GM12878 (cell line): Measurements from ENCODE around the gene ZBTB7B. TPM values are rescaled to one million over a fixed set of nuclear protein-coding genes. Genes with fewer than 3 reads are reported as not detected.

Source experiments
- BRCA1 ChIP-seq: IDR thresholded peaks from 2 replicates; pipeline ENCODE4 v1.6.1; 2011; ENCODE audit warnings: low read depth, low read length, improper control_type of control experiment
- CHD1 ChIP-seq: IDR thresholded peaks from 2 replicates; pipeline ENCODE4 v1.6.1; 2012; ENCODE audit warnings: low read depth, low read length, improper control_type of control experiment
- HDGF ChIP-seq: fragments of 450-650 bp; IDR thresholded peaks from 2 replicates; pipeline ENCODE4 v1.6.1; 2016; ENCODE audit warnings: antibody characterized with exemption
- JUND ChIP-seq: IDR thresholded peaks from 2 replicates; pipeline ENCODE4 v1.6.1; 2012; ENCODE audit warnings: low read depth, mild to moderate bottlenecking, low read length, improper control_type of control experiment, moderate library complexity
- MLLT1 ChIP-seq: fragments of 450-650 bp; IDR thresholded peaks from 2 replicates; pipeline ENCODE4 v1.6.1; 2016; ENCODE audit warnings: mild to moderate bottlenecking
- NFYA ChIP-seq: IDR thresholded peaks from 2 replicates; pipeline ENCODE4 v1.6.1; 2011; ENCODE audit warnings: low read depth, mild to moderate bottlenecking, low read length, improper control_type of control experiment, borderline replicate concordance
- SUPT20H ChIP-seq: IDR thresholded peaks from 2 replicates; pipeline ENCODE4 v1.6.1; 2011; ENCODE audit warnings: low read depth, mild to moderate bottlenecking, low read length, moderate library complexity, borderline replicate concordance; ENCODE audit not compliant: control insufficient read depth
- TCF3 ChIP-seq: IDR thresholded peaks from 2 replicates; pipeline ENCODE4 v1.6.1; 2012; ENCODE audit warnings: low read depth, mild to moderate bottlenecking, low read length, borderline replicate concordance; ENCODE audit not compliant: insufficient read depth
- ZNF274 ChIP-seq: IDR thresholded peaks from one replicate; pipeline ENCODE4 v1.8.0; 2011; ENCODE audit not compliant: insufficient read length, insufficient read depth
- ZNF687 ChIP-seq: fragments of 450-650 bp; IDR thresholded peaks from 2 replicates; pipeline ENCODE4 v1.6.1; 2017; ENCODE audit warnings: mild to moderate bottlenecking, moderate library complexity
- ZZZ3 ChIP-seq: IDR thresholded peaks from 2 replicates; pipeline ENCODE4 v1.6.1; 2011; ENCODE audit warnings: low read depth; ENCODE audit not compliant: control insufficient read depth, insufficient read length
- polyA plus RNA-seq, 11 experiments: library from polyadenylated mRNA; depleted of rRNA in 4 of 11; unstranded in 6 of 11; stranded (reverse) in 5 of 11; fragments of >200 nt; fragmentation: Nextera tagmentation in 4 of 11; fragmentation: Illumina TruSeq in 1 of 11; extraction: Ambion mirVana in 4 of 11; extraction: Trizol in 1 of 11; gene quantifications; 1 replicate in 1 of 11; 2 replicates in 10 of 11; pipeline versions ENCODE4 v1.2.1 to v1.2.3, GENCODE V29; 2011 to 2016; ENCODE audit warnings: inconsistent platforms in 2 of 11, missing spikeins in 2 of 11, low read depth in 1 of 11
- total RNA-seq, 4 experiments: library from RNA; depleted of rRNA in 3 of 4; stranded (reverse); fragments of >200 nt in 3 of 4; fragmentation: Illumina TruSeq in 1 of 4; extraction: Trizol in 1 of 4; gene quantifications; 2 replicates each; pipeline versions ENCODE4 v1.2.1 to v1.2.3, GENCODE V29; 2013 to 2021
- TF ChIP-seq, protein P1 (sequence below): fragments of 450-650 bp; conservative IDR thresholded peaks from 2 replicates; pipeline ENCODE4 v1.6.1; 2017; ENCODE audit warnings: mild to moderate bottlenecking, moderate library complexity
- TF ChIP-seq, protein P2 (sequence below): fragments of 450-650 bp; formaldehyde crosslinking; IDR thresholded peaks from 2 replicates; pipeline ENCODE4 v1.5.0; 2022; ENCODE audit warnings: mild to moderate bottlenecking, missing genetic modification characterization
- TF ChIP-seq, protein P3 (sequence below): fragments of 150-350 bp; IDR thresholded peaks from 2 replicates; pipeline ENCODE4 v1.6.1; 2014; ENCODE audit warnings: mild to moderate bottlenecking, low read depth, low read length
- TF ChIP-seq, protein P4 (sequence below): fragments of 450-650 bp; IDR thresholded peaks from 2 replicates; pipeline ENCODE4 v1.6.1; 2016; ENCODE audit warnings: mild to moderate bottlenecking

Gene ZBTB7B
- total and polyA plus RNA-seq, 10 of the 15 experiments (the other 5 are each of a cell fraction or from before 2014, with no cell fraction given): 0.11 to 44.9 (median 11.3) TPM

DNA sequence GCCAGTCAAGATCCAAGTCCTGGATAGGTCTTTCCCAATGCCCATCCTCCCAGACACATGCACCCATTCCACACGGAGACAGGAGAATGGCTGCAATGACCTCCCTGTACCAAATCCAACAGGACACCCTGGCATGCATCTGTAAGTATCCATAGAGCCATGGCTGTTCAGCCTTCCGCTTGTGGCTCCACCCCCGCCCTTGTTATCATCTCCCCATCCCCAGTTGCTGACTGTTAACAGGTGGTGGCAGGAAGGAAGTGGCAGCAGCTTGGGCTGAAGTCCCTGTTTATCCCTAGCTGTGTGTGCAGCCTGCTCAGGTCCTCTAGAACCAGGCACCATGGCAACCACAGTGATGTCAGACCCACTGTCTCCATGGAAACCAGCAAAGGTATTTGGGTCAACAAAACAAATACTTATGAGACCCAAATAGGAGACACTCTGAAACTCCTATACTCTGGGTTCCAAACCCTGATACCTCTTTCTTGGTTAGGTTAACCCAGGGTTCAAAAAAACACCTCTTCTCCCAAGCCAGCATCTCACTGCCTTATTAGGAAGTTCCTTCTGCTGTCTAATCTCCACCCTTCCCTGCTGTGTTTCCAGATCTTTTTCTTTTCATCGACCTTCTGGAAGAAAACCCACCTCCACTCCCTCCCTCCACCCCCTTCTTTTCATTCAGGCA lies 47.4 kb upstream of the ZBTB7B start (continued):
- TF ChIP-seq ZNF687: no peak
- TF ChIP-seq JUND: no peak
- no peak for TF ChIP-seq MLLT1
- TF ChIP-seq ZNF274: no peak
- no peak for TF ChIP-seq NFYA
- TF ChIP-seq SUPT20H: no peak
- TF ChIP-seq CHD1: no peak
- TF ChIP-seq, protein P1, sequence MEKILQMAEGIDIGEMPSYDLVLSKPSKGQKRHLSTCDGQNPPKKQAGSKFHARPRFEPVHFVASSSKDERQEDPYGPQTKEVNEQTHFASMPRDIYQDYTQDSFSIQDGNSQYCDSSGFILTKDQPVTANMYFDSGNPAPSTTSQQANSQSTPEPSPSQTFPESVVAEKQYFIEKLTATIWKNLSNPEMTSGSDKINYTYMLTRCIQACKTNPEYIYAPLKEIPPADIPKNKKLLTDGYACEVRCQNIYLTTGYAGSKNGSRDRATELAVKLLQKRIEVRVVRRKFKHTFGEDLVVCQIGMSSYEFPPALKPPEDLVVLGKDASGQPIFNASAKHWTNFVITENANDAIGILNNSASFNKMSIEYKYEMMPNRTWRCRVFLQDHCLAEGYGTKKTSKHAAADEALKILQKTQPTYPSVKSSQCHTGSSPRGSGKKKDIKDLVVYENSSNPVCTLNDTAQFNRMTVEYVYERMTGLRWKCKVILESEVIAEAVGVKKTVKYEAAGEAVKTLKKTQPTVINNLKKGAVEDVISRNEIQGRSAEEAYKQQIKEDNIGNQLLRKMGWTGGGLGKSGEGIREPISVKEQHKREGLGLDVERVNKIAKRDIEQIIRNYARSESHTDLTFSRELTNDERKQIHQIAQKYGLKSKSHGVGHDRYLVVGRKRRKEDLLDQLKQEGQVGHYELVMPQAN: no peak
- TF ChIP-seq, protein P2, sequence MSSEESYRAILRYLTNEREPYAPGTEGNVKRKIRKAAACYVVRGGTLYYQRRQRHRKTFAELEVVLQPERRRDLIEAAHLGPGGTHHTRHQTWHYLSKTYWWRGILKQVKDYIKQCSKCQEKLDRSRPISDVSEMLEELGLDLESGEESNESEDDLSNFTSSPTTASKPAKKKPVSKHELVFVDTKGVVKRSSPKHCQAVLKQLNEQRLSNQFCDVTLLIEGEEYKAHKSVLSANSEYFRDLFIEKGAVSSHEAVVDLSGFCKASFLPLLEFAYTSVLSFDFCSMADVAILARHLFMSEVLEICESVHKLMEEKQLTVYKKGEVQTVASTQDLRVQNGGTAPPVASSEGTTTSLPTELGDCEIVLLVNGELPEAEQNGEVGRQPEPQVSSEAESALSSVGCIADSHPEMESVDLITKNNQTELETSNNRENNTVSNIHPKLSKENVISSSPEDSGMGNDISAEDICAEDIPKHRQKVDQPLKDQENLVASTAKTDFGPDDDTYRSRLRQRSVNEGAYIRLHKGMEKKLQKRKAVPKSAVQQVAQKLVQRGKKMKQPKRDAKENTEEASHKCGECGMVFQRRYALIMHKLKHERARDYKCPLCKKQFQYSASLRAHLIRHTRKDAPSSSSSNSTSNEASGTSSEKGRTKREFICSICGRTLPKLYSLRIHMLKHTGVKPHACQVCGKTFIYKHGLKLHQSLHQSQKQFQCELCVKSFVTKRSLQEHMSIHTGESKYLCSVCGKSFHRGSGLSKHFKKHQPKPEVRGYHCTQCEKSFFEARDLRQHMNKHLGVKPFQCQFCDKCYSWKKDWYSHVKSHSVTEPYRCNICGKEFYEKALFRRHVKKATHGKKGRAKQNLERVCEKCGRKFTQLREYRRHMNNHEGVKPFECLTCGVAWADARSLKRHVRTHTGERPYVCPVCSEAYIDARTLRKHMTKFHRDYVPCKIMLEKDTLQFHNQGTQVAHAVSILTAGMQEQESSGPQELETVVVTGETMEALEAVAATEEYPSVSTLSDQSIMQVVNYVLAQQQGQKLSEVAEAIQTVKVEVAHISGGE (CRISPR knock-in tag): no peak
- no peak for TF ChIP-seq ZZZ3
- TF ChIP-seq BRCA1: no peak
- TF ChIP-seq, protein P3, sequence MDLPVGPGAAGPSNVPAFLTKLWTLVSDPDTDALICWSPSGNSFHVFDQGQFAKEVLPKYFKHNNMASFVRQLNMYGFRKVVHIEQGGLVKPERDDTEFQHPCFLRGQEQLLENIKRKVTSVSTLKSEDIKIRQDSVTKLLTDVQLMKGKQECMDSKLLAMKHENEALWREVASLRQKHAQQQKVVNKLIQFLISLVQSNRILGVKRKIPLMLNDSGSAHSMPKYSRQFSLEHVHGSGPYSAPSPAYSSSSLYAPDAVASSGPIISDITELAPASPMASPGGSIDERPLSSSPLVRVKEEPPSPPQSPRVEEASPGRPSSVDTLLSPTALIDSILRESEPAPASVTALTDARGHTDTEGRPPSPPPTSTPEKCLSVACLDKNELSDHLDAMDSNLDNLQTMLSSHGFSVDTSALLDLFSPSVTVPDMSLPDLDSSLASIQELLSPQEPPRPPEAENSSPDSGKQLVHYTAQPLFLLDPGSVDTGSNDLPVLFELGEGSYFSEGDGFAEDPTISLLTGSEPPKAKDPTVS: no peak
- TF ChIP-seq, protein P4, sequence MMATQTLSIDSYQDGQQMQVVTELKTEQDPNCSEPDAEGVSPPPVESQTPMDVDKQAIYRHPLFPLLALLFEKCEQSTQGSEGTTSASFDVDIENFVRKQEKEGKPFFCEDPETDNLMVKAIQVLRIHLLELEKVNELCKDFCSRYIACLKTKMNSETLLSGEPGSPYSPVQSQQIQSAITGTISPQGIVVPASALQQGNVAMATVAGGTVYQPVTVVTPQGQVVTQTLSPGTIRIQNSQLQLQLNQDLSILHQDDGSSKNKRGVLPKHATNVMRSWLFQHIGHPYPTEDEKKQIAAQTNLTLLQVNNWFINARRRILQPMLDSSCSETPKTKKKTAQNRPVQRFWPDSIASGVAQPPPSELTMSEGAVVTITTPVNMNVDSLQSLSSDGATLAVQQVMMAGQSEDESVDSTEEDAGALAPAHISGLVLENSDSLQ: no peak
- 0 out of 2 replicates have a peak, but pooled peaks have one; percentile 65 for TF ChIP-seq TCF3
- no peak for TF ChIP-seq HDGF
